Activated CD8-positive, alpha-beta T cell treated with anti-CD3 and anti-CD28 coated beads for 36 hours (primary cell): ENCODE measurements around the gene EPB41L2. TPM values are rescaled to one million over a fixed set of nuclear protein-coding genes. Genes with fewer than 3 reads are reported as not detected.
A peak's percentile ranks its signal among the peaks of the same experiment; 100 is the strongest.

ENCODE experiments used
- ATAC-seq: fragments of 200-7000 bp; cut with Tn5 transposase; one replicate; pipeline ENCODE4 v1.10.0; 2021; ENCODE audit warnings: mild to moderate bottlenecking, moderate library complexity
- CTCF ChIA-PET: fragments of 350-600 bp; sonication (Branson Sonifier 250); formaldehyde crosslinking; loops from one replicate; lab custom pipeline; 2021; ENCODE audit warnings: antibody characterized with exemption; lab: Charles Lee
- POLR2A ChIA-PET: fragments of 350-600 bp; sonication (Branson Sonifier 250); formaldehyde crosslinking; loops from one replicate; lab custom pipeline; 2021; ENCODE audit warnings: antibody characterized with exemption; lab: Charles Lee
- DNase-seq: peaks from one replicate; pipeline ENCODE4 v3.0.0-alpha.2; 2020
- H3K27ac Mint-ChIP-seq: one replicate; pipeline ENCODE4 v1.8.0; 2021; ENCODE audit warnings: mild to moderate bottlenecking, mixed read lengths
- H3K27me3 Mint-ChIP-seq: one replicate; pipeline ENCODE4 v1.8.0; 2021; ENCODE audit warnings: mixed read lengths
- H3K36me3 Mint-ChIP-seq: one replicate; pipeline ENCODE4 v1.8.0; 2021; ENCODE audit warnings: low read depth, mixed read lengths
- H3K4me1 Mint-ChIP-seq: one replicate; pipeline ENCODE4 v1.8.0; 2021; ENCODE audit warnings: low read depth, mixed read lengths
- H3K4me3 Mint-ChIP-seq: one replicate; pipeline ENCODE4 v1.8.0; 2021; ENCODE audit warnings: mild to moderate bottlenecking, moderate library complexity, mixed read lengths
- H3K9me3 Mint-ChIP-seq: one replicate; pipeline ENCODE4 v1.8.0; 2021; ENCODE audit warnings: mixed read lengths
- CTCF ChIP-seq: fragments of 200-600 bp; IDR thresholded peaks from one replicate; pipeline ENCODE4 v1.8.0; 2022; ENCODE audit warnings: antibody characterized with exemption, mild to moderate bottlenecking
- intact Hi-C: fragments of 100-400 bp; cut with micrococcal nuclease; formaldehyde crosslinking; loops from one replicate; pipeline ENCODE4 v1.10.0; 2022
- total RNA-seq, 2 experiments: library from RNA; stranded (reverse); gene quantifications; one replicate each; pipeline ENCODE4 v1.2.3, GENCODE V29; 2021

The EPB41L2 gene
- 10 to 100 TPM; 30.6 to 33.3 TPM for total RNA-seq

- Mint-ChIP-seq H3K27ac (peak within 1 kb of the TSS; percentile 60), H3K4me3 (peak within 1 kb of the TSS; percentile 80), H3K36me3 (no peaks in the 10 kb centered on the region), H3K27me3 (no peaks in the 10 kb centered on the region), H3K4me1 (peaks cover 23% of the 10 kb centered on the region), H3K9me3 (peaks cover under 1% of the 10 kb centered on the region)
- ChIA-PET CTCF (interaction anchor here (0.9 kb wide), 1 partner anchor 82 kb away, joined by 3 read pairs; no protein-coding TSS in a partner anchor), POLR2A (interaction anchor here (1.5 kb wide), 1 partner anchor 9 kb away, joined by 5 read pairs; no protein-coding TSS in a partner anchor)
- intact Hi-C loops, result no loop called here
- DNase-seq, result peak; percentile 81
- no peak for TF ChIP-seq CTCF
- ATAC-seq, result peak; percentile 90
These were observed at the start of gene EPB41L2 for GRCh38 chr6:131063028-131063763. Gene EPB41L2, minus strand, starts transcription at chr6:131063245. Its CDS starts 106,760 bp downstream, at chr6:130956485.

- ChIA-PET CTCF (interaction anchor here (7.2 kb wide), 1 partner anchor 227 kb away, joined by 117 read pairs; no protein-coding TSS in a partner anchor), POLR2A (no interaction called here)
- H3K9me3 Mint-ChIP-seq, result no peaks in the 10 kb centered on the region
- no peaks in the 10 kb centered on the region for H3K36me3 Mint-ChIP-seq
- no peak for TF ChIP-seq CTCF
- DNase-seq (no peak), ATAC-seq (no peak)
- no peaks in the 10 kb centered on the region for H3K4me1 Mint-ChIP-seq
- no peak overlapping the region for H3K4me3 Mint-ChIP-seq
- intact Hi-C loops, result no loop called here
- H3K27ac Mint-ChIP-seq, result no peak overlapping the region
- H3K27me3 Mint-ChIP-seq, result peaks cover 1% of the 10 kb centered on the region
These were observed 49.2 kb upstream of the EPB41L2 start for GRCh38 chr6:131112249-131112648.

DNA sequence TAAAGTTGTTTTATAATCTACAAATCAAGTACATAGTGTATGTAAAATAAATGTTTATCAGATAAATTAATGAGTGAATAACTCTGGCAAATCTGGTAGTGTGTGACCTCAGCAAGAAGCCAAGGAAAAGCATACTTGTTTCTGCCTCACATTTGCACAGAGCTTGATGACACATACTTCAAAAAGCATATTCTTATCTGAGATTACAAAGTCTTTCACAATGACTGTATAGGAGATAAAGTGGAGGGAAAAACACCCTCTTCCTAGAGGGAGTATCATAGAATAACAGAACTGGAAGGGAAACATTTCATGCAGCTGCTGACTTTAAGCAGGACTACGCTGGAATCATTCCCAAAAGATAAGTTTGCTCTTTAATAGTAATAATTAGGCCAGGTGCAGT is 44.1 kb upstream of the EPB41L2 start:
- no peak overlapping the region for H3K4me3 Mint-ChIP-seq
- H3K36me3 Mint-ChIP-seq, result no peaks in the 10 kb centered on the region
- ChIA-PET POLR2A (no interaction called here), CTCF (no interaction called here)
- DNase-seq, result no peak
- H3K9me3 Mint-ChIP-seq, result no peaks in the 10 kb centered on the region
- intact Hi-C loops, result no loop called here
- no peaks in the 10 kb centered on the region for H3K27me3 Mint-ChIP-seq
- H3K27ac Mint-ChIP-seq, result no peak overlapping the region
- H3K4me1 Mint-ChIP-seq, result no peaks in the 10 kb centered on the region
- TF ChIP-seq CTCF, result no peak
- ATAC-seq, result no peak

DNA sequence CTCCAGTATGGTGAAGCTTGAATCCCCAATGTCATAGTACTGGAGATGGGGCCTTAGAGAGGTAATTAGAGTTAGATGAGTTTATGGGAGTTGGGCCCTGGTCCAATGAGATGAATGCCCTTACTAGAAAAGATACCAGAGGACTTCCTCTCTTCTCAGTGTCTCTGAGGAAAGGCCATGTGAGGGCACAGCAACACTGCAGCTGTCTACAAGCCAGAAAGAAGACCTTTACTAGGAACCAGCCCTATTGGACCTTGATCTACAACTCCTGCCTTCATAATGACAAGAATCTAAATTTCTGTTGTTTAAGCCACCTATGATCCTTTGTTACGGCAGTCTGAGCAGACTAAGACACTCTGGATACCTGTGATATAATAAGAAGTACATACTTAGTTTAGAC is 40.9 kb upstream of the EPB41L2 start:
- Mint-ChIP-seq H3K4me1 (no peaks in the 10 kb centered on the region), H3K27me3 (no peaks in the 10 kb centered on the region), H3K27ac (no peak overlapping the region), H3K9me3 (peaks cover 3% of the 10 kb centered on the region), H3K4me3 (no peak overlapping the region), H3K36me3 (no peaks in the 10 kb centered on the region)
- CTCF ChIA-PET, result no interaction called here
- intact Hi-C loops, result no loop called here
- POLR2A ChIA-PET, result no interaction called here
- TF ChIP-seq CTCF, result no peak
- no peak for DNase-seq
- ATAC-seq, result no peak

GRCh38 chr6:131103296-131103695 is 40.3 kb upstream of the EPB41L2 start:
- no peak for TF ChIP-seq CTCF
- ChIA-PET CTCF (no interaction called here), POLR2A (no interaction called here)
- Mint-ChIP-seq H3K9me3 (peaks cover 3% of the 10 kb centered on the region), H3K4me3 (no peak overlapping the region), H3K4me1 (no peaks in the 10 kb centered on the region), H3K36me3 (no peaks in the 10 kb centered on the region), H3K27me3 (no peaks in the 10 kb centered on the region), H3K27ac (no peak overlapping the region)
- DNase-seq, result no peak
- no peak for ATAC-seq
- intact Hi-C loops, result no loop called here
